NCI-H2227 treated with DMSO at 0.1 percent for 48 hours (cell line): ENCODE data around the gene PIAS2.
"Not testable (repeated sequence)": the region's sequence is repeated elsewhere in the genome, so short reads cannot be mapped to it uniquely, and the experiment has no call there.

Experiments used
- DNase-seq: peaks from one replicate; lab custom pipeline; 2025; lab: John Stamatoyannopoulos, UW

The PIAS2 gene

DNA sequence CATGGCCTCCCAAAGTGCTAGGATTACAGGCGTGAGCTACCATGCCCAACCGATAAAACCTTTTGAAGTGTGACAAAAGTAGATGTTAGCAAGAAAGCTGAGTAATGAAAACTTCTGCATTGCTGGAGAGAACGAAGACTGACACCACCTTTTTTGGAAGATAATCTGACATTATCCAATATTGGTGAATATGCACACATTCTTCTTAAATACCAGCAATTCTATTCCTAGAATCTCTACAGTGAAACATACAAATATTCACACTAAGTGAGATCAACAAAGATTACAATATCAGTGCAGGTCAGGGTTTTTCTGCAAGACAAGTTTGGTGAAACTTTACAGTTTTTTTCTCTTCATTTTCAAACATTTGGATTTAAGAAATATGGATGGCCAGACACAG is 7.8 kb downstream of the PIAS2 start:
- DNase-seq = no peak

DNA sequence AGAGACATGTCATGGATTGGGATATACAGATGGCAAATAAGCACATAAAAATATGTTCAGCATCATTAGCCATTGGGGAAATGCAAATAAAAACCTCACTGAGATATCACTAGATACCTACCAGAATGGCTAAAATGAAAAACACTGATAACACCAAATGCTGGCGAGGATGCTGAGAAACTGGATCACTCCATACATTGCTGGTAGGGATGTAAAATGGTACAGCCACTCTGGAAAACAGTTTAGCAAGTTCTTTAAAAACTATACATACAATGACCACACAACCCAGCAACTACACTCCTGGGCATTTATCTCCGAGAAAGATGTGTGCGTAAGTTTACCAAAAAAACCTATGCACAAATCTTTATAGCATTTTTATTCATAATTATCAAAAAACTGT is 13.9 kb downstream of the PIAS2 start:
- no peak for DNase-seq

DNA sequence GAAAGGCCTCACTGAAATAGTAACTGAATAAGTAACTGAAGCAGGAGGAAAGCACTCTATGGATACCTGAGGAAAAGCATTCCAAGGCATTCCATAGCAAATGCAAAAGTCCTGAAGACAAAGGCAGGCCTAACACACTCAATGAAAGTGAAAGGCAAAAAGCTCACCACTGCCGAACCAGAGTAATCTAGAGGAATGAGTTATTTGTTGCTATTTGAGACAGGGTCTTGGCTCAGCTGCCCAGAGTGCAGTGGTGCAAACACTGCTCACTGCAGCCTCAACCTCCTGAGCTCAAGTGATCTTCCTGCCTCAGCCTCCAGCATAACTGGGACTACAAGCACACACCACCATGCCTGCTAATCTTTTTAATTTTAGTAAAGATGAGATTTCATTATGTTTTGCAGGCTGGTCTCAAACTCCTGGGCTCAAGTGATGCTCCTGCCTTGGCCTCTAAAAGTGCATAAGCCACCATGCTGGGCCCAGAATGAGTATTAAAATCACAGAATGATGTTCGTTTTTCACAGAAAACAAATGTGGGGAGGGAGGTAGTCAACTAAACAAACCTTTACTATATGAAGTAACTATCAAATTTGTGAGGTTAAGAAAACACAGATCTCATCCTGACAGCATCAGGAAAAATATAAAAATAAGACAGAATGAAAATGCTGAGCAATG is 17.9 kb downstream of the PIAS2 start:
- no peak for DNase-seq

- no peak for DNase-seq
These were observed 23.2 kb downstream of the PIAS2 start for GRCh38 chr18:46894124-46894523.

- DNase-seq = no peak
These were observed 23.9 kb downstream of the PIAS2 start for GRCh38 chr18:46893360-46893759.

DNA sequence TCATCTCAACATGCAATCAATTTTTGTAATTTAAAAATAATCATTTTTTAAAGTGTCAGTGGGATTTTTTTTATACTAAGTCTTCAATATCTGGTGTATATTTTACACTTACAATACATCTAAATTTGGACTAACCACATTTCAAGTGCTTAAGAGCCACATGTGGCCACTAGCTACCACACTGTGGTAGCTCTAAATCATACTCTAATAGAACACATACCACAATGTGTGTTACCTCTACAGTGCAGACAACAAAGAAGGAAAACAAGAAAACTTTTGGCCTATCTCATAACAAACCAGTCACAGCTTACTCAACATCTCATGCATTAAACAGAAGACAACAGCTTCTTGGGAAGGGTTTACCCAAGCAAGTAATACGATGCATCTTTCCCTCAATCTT is 24.5 kb downstream of the PIAS2 start:
- no peak for DNase-seq

- no peak for DNase-seq
These were observed 25.5 kb downstream of the PIAS2 start for GRCh38 chr18:46891742-46892214.

- no peak for DNase-seq
These were observed 28.3 kb downstream of the PIAS2 start for GRCh38 chr18:46888965-46889364.

- DNase-seq = no peak
These were observed 30.4 kb downstream of the PIAS2 start for GRCh38 chr18:46886893-46887292.

DNA sequence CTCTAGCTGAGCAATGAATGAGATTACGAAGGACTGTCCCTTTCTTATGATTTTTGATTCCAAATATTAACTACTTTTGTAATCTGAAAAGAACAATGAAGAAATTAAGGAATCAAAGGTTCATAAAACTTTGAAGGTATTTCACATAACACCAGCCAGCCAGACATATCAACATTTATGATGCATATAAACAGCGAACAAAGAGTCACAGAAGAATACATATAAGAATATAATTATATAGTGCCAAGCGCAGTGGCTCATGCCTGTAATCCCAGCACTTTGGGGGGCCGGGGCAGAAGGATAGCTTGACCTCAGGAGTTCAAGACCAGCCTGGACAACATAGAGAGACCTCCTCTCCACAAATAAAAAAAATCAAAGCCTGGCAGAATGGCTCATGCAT is 34.1 kb downstream of the PIAS2 start:
- no peak for DNase-seq

- DNase-seq = no peak
These were observed 39.8 kb downstream of the PIAS2 start for GRCh38 chr18:46877329-46877987.

- DNase-seq = no peak
These were observed 49.0 kb downstream of the PIAS2 start for GRCh38 chr18:46868169-46868921.

GRCh38 chr18:46867367-46868143 is 49.8 kb downstream of the PIAS2 start:
- no peak for DNase-seq

DNA sequence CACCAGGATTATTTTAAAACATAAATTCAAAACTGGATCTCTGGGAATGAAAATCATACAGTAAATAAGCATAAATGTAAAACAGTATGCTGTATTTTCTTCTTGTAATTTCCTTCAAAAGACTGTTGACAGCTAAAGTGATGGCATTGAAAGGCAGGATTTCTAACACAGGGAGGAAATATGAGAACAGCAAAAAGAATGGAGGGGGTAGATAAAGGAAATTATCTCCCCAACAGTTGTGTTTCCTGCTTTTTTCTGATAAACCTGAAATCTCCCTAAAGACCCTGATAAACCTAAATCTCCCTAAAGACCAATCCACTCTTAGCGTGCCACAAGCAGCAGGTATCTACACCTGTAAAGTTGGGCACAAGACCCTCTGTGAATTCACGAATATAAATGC is 50.8 kb downstream of the PIAS2 start:
- DNase-seq = no peak

GRCh38 chr18:46865245-46865644 is 52.1 kb downstream of the PIAS2 start:
- not testable (repeated sequence) for DNase-seq

GRCh38 chr18:46859855-46860254 is 57.5 kb downstream of the PIAS2 start:
- DNase-seq = no peak

DNA sequence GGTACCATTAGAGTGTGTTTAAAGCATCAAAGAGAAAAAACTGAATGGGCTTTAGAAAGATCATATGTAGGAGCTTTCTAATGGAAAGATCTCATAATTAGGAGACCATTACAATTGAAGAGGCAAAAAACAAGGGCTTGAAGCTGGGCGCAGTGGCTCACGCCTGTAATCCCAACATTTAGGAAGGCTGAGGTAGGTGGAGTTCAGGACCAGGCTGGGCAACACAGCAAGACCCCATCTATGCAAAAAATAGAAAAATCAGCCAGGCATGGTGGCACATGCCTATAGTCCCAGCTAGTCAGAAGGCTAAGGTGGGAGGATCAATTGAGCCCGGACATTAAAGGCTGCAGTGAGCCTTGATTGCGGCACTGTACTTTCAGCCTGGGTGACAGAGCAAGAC is 59.0 kb downstream of the PIAS2 start:
- DNase-seq = no peak

DNA sequence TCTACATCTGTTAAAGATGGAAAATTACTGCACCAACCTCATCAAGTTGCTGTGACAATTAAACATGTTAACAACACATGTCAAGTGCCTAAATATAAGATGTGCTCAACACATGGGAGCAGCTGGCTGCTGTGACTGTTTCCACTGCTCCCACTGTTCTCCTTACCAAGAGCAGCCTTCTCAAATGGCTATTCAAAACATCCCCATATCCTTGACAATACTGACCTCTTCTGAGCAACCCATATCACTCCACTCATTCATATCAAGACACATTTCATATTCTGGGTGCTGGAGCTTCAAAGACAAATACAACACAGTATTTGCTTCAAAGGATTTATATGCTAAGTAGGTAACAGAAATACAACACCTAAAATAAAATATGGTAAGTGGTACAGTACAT is 60.3 kb downstream of the PIAS2 start:
- no peak for DNase-seq

DNA sequence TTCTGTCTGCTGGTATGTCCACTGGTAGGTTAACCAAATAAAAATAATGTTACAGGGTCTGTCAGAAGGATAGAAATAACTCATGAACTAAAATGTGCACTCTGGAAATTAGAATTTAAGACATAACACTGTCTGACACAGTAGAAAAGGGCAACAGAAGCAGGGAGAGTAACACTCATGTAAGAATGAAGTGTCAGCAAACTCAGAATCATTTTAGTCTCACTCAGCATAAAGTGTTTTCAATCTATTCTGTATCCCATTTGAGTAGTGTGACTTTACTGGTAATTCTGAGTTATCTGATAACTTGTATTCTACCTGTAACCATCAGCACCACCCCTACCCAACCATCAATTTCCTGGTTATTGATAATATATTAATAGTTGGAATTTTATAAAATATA is 68.3 kb downstream of the PIAS2 start:
- no peak for DNase-seq

DNA sequence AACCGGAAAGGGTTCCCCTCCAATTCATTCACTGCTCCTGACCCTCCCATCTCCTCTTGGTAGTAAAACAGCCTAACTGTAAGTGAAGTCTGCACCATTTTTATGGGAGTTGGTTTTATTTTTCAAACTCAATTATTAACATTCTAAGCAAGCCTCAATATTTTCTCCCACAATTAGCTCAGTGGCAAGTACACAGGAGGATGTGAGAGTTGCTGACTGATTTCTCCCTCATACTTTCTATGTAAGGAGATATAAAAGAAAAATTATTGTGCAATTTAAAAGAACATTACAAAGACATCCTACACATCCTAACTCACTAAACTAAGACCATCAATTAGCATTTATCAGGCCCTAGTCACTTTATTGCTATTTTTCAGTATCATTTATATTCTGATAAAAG is 73.9 kb downstream of the PIAS2 start:
- DNase-seq = no peak

DNA sequence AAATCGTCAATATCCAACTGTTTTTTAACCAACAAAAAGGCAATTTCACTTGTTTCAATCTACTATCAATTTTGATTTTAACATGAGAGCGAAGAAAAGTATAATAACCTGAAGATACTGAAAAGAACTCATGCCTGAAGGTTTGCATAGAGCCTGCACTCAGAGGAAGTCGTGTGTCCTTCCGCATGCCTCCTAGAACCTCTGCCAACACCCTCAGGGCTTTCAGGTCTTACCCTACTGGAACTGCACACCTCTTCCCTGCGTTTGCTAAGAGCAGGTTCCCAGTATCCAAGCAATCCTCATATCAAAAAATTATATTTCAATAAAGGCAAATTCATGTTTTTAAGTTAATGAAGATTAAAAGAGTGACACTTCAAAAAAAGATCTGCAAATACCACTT is 74.7 kb downstream of the PIAS2 start:
- DNase-seq = no peak

DNA sequence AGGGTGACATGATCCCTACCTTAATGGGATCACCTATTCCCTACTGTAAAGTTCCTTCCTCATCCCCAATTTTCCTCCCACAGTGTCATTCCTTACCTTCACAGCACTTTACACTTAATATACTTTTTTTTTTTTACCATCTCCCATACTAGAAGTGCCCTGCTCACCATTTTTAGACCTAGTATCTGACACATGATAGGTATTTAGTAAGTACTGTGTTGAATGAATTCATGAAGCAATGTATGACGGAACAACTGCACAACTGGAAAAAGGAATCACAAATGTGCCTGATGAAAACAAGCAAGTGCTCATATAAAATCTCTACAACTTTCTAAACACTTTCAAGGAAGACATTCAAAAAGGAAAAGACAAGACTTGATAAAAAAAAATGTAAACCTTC is 83.4 kb downstream of the PIAS2 start:
- no peak for DNase-seq
